A673 (cell line): Measurements from ENCODE around the gene ALG14.

ENCODE experiments used
- CTCF ChIP-seq: fragments of 300-800, 200-600 bp; sonication (generic); conservative IDR thresholded peaks from 2 replicates; pipeline ENCODE4 v1.5.1; 2017; ENCODE audit warnings: low read depth, mild to moderate bottlenecking, antibody characterized with exemption, low read length, moderate library complexity, mixed read lengths
- EZH2 ChIP-seq: fragments of 200-600 bp; sonication (generic); IDR thresholded peaks from 2 replicates; pipeline ENCODE4 v1.6.1; 2017; ENCODE audit warnings: borderline replicate concordance, low read depth, mild to moderate bottlenecking, mixed read lengths, antibody characterized with exemption, low read length; ENCODE audit not compliant: poor library complexity, severe bottlenecking

- TF ChIP-seq CTCF (no peak), EZH2 (no peak)
Measured at GRCh38 chr1:95067568-95067967, 5.2 kb downstream of the ALG14 start.
